Cerebellar nuclear complex (tissue), 1 donor: ENCODE measurements around the gene BOD1L2.
A peak's percentile ranks its signal among the peaks of the same experiment; 100 is the strongest.

Experiments used
- DNase-seq, 2 experiments: peaks; one replicate each; lab custom pipeline; 2025; lab: John Stamatoyannopoulos, UW

BOD1L2 gene

DNA sequence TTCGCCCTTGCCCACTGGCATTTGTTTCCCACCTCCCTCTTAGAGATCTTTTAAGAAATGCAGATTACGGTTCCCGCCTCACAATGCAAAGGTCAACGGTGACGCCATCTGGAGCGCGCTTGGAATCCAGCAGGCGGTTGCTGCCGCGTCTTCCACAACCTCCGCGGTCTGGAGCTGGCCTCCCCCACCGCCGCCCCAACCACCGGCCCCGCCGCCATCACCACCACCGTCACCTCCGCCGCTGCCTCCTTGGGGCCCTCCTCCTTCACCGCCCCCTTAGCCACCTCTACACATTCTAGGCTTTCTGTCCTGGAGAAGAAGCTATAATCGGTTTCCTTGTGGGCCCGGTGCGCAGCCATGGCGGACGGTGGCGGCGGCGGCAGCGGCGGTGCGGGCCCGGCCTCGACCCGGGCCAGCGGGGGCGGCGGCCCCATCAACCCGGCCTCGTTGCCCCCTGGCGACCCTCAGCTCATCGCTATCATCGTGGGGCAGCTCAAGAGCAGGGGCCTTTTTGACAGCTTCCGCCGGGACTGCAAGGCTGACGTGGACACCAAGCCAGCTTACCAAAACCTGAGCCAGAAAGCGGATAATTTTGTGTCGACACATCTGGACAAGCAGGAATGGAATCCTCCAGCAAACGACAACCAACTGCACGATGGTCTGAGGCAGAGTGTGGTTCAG is at the start of gene BOD1L2:
TSS of gene BOD1L2 (plus strand) at position 132 of the 681 bp plus-strand sequence. CDS start at position 358, 226 bp downstream.
- no peak for DNase-seq

DNA sequence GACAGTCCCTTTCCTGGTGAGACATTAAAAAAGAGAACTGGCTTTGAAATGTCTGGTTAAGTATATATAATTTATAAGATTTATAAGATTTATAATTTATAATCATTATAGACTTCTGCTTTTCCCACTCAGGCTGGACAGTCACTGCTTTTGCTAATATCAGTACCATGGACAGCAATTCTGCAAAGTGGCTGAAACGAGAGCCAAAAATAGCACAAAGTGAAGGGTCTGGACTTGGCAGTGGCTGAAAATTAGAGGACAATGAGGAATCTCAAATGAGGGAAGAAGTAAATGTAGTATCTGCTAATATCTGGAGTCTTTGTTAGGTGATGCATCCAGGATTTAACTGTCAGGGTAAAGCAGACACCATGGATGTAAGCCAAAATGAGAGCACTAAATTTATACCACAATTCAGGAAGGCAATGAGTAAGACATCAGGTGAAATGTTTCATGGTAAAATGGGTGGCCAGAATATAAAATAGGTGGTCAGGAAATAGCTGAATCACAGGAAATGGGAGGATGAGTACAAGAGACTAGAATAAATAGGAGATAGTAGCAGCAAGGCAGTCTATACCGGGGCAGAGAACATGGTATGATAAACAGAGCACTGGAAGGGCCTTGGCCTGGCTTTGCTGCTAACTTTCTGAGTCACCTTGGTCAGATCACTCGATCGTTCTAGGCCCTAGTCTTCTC is 39.6 kb upstream of the BOD1L2 start:
- no peak for DNase-seq

DNA sequence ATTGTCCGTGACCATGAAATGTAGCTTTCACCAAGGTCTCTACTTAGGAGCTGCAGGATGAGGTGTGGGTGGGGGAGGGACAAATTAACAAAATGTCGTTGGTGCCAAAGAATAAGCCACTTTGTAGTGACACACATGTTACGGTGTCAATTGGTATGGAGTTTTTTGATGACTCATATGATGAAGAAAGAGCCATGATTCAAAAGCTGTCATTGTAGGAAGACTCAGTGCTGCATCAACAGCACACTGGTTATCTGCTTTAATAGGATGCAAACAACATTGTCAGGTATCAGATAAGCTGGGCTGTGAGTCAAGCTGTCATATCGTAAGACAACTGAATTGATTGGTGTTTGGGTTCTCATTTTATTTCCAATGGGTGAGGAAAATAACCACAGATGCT is 36.6 kb upstream of the BOD1L2 start:
- DNase-seq, result no peak

DNA sequence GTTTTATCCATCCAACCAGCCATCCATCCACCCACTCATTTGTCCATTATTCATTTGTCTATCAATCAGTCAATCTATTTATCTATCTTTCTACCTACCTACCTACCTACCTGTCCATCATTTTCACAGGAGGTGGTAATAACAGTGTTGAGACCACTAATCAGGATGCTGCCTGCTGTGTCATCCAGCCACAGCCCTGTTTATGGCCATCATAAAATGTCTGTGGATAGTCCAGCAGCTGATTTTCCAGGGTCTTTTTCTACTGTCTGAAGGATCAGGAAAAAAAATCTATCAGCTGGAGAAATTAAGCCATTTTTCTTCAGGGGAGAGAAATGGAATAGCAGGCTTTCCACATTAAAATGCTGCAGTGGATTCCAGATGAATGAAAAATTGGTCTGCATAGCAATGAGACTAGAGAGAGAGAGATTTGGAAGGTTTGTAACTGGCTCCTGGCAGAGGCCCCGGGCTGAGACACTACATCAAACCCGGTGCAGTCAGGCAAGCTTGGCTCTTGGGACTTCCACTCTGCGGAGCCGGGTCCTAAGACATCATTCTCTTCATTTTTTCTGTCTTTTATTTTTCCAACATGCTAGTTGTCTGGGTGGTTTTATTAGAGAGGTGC is 33.0 kb upstream of the BOD1L2 start:
- no peak for DNase-seq

DNA sequence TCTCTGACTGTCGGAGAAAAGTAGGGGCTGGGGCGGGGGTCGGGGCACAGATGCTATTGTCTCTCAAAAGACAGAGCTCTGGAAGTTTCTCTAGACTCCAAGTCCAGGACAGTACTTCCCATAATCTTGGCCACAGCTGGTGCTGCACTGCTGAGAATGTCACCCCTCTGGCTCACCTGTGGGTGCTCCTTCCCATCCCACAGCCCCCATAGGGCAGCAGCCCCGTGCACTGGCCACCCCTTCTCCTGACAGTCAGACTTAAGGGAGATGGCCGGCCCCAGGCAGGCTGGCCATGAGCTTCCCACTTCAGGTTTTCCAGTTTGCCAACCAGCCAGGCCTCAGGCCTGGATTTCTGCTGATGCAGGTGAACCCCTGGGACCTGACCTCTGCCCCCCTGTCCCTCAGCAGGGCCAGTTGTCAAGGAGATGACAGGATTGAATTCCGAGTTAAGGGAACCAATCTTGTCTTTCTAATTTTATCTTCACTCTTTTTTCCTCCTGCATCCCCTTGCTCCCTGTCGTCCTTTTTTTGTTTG is 30.2 kb upstream of the BOD1L2 start:
- DNase-seq, result no peak

DNA sequence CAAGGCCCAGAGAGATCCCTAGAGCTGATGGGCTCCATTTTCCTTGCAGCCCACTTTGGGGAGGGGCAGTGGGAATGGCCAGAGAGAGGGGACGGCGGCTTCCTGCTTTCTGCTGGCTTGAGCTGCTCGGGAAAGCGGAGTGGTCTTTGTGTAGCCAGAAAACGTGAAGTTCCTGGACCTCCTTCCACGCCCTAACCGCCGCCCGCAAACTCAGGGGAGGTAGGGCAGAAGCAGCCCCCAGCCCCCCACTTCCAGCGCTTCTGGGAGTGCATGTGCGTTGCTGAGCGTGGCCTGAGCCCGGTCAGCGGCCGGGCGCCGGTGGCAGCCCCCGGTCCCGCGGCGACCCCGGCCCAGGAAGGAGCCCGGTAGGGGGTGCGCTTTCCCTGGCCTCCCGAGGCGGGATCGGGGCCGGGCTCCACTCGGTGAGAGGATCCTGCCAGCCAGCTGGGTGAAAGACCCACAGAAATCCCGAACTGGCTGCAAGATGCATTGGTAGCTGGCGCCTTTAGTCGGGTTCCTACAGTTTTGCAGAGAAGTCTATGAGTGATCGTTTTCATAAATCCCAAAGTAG is 25.3 kb upstream of the BOD1L2 start:
- DNase-seq, result no peak

DNA sequence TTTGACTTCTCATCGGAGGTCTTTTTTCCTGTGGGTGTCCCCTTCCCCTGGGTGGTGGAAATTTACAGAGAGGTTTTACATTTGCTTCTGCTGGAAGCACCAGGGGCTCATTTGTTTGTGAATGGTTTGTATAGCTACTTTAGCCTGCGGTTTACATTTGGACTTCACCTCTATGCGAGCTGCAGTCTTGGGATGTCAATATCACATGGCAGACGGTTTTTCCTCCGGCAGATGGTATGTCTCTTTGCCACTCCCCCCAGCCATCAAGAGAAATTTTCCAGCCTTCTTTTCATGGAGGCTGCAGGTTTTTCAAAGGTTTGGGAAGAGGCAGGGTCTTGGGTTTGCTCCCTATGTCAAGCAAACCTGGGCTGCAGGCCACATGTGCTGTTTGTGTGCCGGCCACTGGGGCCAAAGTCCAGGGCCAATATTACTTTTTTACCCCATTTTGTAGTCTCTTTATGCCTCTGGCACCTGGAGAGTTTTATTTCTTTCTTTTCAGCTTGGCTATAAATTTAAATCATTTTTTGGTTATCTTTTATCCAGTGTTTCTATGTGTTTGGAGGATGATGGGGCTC is 23.9 kb upstream of the BOD1L2 start:
- no peak for DNase-seq

DNA sequence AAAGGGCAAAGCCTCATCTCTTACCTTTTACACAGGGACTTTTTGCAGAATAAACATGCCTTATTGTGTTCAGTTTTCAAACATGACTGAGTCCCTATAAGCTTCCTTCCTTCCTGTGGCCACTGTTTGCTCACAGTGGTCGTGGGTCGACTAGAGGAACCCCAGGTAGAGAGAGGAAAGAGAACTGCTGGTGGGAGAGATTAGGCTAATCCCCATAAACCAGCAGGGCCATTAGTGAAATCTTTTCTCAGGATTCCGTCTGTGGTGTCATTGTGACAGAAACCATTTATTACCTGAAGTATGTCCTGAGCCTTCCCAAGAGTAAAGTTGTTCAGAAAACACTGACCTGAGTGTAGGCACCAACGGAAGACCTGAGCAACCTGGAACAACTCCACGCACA is 21.3 kb upstream of the BOD1L2 start:
- no peak for DNase-seq

DNA sequence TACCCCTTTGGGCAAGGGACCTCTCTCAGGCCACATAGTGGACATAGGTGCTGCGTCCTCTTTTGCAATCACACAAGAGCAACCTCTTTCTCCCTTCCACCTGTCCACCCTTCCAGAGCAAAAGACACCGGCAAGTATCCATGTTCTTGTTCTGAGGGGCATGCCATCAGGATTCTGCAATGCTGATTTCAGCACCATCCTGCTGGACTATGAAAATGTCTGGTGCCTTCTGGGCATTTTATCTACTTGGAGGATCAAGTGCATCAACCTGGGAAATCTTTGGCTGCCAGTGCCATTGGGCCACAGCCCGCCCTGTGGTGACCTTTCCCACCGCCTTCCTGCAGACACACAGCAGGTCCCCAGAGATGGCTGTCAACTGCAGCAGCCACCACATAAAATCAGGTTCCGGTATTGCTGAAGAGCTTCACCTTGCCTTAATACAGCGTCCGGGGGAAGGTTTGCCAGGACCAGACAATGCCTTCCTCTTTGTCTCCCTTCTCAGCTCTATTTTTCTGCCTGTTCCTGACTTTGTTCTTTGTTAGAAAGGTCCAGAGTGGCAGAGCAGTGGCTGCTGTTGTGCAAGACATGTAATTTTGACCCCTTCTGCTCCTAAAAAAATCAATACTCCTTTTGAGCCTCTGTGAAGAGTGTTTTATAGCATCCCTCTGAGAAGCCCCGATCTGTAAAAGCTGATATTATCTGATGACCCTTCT is 18.5 kb upstream of the BOD1L2 start:
- no peak for DNase-seq

DNA sequence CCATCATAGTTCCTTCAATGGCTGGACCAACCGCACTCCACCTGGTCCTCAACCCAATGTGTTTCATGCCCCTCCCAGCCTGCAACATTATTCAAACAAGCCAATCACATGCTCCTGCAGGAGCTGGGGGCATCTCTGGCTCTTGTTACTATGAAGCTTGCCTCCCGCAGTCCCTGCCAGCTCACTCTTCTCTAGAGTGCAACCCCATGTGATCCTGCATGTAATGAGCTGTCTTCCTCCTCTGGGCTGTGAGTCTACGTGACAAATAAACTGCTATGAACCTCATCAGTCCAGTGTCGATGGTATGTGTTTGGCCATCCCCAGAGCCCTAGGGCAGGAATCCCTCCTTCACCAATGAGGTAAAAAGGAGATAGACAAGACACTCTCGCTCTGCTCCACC is 15.8 kb upstream of the BOD1L2 start:
- no peak for DNase-seq

DNA sequence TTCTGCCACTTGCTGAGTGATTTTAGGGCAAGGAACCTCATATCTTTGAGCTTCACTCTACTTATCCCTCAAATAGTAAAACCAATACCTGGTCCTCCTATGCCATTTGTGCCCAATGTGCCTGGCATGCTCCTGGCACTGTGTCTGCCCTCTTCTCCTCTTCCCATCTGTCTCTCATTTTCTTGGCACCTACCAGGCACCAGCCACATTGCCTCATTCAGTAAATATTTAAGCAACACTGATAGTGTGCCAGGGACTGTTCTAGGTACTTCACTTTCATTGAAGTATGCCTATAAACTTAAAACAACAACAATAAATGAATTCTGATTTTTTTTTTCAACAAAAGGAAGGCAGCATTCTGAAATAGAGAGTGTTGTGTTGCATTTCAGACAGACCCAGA is 15.1 kb upstream of the BOD1L2 start:
- peak; percentile 40 to 53 for DNase-seq

DNA sequence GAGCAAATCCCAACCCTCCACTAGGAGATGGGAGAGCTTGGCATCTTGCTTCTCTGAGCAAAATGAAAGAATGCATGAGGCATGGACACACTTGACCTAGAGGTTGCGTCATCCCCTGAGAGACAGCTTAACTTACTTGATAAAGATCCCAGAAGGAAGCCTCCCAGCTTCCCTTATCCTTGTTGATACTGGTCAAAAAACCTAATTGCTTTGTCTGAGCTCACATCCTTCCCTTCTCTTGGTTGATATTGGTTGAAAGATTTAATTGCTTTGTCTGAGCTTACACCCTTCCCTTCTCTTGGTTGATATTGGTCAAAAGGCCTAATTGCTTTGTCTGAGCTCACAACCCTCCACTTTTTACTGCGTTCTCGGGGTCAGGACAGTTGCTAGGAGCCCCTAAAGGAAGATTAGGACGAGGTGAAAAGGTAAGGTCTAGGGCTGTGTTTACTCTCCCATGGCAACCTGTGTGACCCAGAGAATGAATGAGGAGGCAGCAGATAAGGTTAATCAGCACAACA is 12.2 kb upstream of the BOD1L2 start:
- no peak for DNase-seq

DNA sequence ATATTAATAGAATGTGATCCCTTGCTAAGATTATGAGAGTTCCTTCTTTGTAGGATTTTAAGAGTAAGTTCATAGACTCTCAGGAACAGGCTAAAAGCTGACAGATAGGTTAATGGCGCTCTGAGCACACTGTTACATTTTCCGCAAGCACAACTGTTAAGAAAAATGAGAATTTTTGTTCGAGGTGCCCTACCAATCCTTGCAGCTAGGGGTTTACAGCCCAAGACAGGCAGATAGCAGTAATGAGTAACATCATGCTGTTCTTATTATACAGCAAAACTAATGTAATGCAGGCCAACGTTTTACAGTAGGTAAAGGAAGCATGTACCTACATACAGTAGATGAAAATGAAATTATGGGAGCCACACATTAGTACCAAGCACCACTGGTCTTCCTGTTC is 11.2 kb upstream of the BOD1L2 start:
- DNase-seq, result no peak

DNA sequence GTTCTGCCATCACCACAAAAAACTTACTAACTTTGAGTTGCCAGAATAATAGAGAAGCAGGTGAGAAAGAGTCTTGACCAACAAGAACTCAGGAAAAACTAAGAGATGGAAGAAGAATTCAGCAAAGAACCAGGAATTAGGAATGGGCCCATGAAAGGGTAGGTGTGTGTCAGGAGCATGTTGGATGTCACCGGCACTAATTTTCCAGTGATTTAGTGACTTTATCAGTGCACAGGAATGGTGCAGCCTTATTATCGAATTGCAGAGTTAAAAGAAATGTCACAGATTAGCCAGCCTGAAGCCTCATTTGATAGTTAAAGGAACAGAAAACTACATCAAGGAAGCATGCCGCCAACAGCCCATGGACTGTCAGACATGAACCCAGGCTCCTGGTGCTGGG is 9.0 kb upstream of the BOD1L2 start:
- no peak for DNase-seq

DNA sequence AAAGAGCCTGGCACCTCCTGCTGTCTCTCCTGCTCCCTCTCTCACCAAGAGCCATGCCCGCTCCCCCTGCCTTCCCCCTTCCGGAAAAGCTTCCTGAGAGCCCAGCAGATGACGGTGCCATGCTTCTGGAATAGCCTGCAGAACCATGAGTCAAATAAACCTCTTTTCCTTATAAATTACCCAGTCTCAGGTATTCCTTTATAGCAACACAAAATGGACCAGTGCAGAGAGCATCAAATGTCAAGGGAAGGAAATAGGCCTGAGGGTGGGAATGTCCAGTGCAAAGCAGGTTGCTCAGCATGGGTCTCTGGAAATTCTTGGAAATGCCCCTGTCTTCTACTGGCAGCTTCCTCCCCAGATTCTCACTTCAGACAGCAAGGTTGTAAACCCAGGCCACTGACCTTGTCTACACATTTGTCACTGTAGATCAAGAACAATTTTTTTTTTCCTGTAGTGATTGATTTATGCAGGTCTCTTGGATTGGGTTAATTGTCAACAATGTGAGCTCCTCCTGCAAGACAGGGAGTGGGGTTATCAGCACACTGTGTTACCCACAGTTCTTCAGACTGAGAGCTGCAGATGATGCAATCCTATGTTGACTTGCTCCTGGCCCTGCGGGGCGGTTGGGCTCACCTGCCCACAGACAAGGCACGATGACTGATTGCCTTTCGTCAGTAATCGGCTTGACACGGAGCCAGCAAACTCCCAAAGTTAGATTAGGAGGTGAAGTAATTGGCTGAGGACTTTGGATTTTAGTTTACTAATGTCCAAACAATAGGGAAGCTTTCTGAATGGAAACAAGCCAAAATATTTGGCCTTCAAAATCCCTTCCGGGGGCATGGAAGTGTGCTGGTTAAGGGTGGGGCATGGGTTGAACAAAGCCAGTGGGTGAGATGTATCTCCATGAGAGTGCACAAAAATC is 5.4 kb upstream of the BOD1L2 start:
- DNase-seq, result no peak

DNA sequence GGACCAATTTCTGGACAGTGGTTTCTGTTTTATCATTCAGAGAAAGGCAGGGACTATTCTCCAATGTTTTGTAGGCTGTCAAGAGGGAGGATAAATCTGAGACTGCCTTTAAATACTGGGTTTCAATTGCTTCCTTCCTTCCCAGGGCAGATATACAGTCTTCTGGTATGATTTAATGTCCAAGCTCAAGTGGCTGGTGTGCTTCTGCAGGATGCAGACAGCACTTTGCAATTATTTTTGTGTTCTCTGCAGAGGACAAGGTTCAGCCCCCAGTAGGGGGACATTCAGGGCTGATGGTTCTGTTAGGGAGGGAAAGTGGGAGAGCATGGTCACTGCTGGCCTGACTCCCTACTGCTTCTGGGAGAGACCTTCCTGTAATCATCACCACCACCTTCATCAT is 4.6 kb upstream of the BOD1L2 start:
- DNase-seq, result no peak

DNA sequence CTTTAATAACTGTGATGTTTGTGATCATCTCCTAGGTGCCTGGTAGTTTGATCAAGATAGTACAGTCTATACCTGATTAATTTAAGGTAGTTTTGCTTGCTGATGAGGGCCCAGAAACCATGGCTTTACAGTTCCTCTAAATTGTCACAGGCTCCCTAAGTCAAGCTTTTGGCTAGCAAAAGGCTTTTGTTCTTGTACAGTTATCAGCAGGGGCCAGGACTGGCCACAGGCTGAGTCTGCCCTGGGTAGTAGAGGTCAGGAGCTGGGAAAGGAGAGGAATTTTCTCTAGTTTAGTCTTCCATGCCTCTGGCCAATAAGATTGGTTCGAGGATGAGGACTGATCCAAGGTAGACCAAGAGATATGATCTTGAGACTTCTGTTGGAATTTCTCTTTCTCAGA is 3.6 kb upstream of the BOD1L2 start:
- DNase-seq, result no peak

DNA sequence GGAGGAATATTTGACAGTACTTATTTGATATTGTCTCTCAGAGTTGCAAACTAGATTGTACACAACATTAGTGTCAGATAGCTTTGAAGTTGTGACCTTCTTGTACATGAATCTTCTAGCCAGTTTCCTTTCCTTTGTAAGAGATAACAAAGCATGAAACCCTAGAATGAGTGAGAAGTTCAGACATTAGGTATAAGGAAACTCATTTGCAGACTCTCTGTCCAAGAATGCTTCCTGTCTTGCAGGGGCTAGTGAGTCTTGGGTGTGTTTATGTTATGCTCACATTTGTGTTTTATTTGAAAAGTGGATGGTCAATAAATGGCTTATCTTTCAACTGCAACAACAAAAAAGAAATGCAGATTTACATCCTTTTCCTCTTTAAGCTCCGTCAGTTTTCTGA is 1.4 kb downstream of the BOD1L2 start:
- no peak for DNase-seq

DNA sequence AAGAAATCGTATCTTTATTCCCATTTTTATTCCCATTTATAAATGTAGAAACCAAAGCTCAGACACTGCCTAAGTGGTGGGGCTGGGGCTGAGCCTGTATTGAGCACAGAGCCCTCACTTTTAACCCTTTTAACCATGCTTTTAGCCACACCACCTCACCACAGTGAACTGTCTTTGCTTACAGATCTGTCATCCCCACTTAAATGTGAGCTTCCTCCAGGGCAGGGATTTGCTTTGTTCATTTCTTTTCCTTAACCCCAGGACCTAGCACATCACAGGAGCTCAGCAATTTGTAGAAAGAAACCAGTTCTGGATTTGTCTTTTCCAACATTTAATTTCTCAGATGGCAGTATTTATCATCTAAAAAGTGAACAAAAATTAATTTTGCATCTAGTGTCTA is 2.2 kb downstream of the BOD1L2 start:
- no peak for DNase-seq

DNA sequence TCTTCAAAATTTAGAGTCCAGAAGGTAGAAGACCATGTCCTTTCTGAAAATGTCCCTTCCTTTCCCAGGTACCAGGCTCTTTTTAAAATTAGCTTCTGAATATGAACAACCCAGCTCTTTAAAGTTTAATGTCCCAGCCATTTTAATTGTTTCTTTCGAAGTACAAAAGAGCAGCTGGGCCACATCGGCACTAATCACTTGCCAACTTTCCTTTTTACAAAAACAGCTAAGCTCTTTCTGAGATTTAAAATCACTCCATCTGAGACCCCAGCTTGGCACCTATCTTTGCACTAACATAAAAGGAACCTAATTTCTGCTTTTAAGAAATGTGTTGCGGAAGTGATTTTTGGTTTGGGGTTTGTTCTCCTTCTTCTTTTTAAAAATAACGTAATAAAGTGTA is 2.6 kb downstream of the BOD1L2 start:
- DNase-seq, result no peak
